MCF 10A (cell line): ENCODE results near the gene BTBD2. TPM values are rescaled to one million over a fixed set of nuclear protein-coding genes. Genes with fewer than 3 reads are reported as not detected.

Source experiments
- BruUV-seq: library from RNA; stranded (reverse); fragments of 400-500 nt; replicated peaks from 2 replicates; lab custom pipeline; 2021; lab: Mats Ljungman, UMichigan
- CTCF ChIA-PET: fragments of 300-600 bp; sonication (Branson Sonifier 250); formaldehyde crosslinking; extraction: SDS; loops from one replicate; lab custom pipeline; 2021; ENCODE audit warnings: antibody characterized with exemption, inconsistent platforms; lab: Yijun Ruan, JAX
- POLR2A ChIA-PET: fragments of 300-600, 350-650 bp; sonication (Branson Sonifier 250); formaldehyde crosslinking; extraction: SDS; loops from one replicate; lab custom pipeline; 2020; ENCODE audit warnings: antibody characterized with exemption, inconsistent platforms; lab: Yijun Ruan, JAX
- DNase-seq: peaks from one replicate; pipeline ENCODE4 v3.0.0-alpha.2; 2018; ENCODE audit not compliant: unreplicated experiment
- H3K27ac Mint-ChIP-seq: one replicate; pipeline ENCODE4 v1.8.0; 2022; ENCODE audit warnings: mild to moderate bottlenecking, low read depth, mixed read lengths; ENCODE audit not compliant: unreplicated experiment
- H3K27me3 Mint-ChIP-seq: one replicate; pipeline ENCODE4 v1.8.0; 2022; ENCODE audit warnings: mixed read lengths; ENCODE audit not compliant: insufficient read depth, unreplicated experiment
- H3K36me3 Mint-ChIP-seq: one replicate; pipeline ENCODE4 v1.8.0; 2022; ENCODE audit warnings: mild to moderate bottlenecking, moderate library complexity, mixed read lengths; ENCODE audit not compliant: insufficient read depth, unreplicated experiment
- H3K4me1 Mint-ChIP-seq: one replicate; pipeline ENCODE4 v1.8.0; 2022; ENCODE audit warnings: mixed read lengths; ENCODE audit not compliant: insufficient read depth, unreplicated experiment
- H3K4me3 Mint-ChIP-seq: one replicate; pipeline ENCODE4 v1.8.0; 2022; ENCODE audit warnings: mild to moderate bottlenecking, moderate library complexity, mixed read lengths; ENCODE audit not compliant: unreplicated experiment
- H3K9me3 Mint-ChIP-seq: one replicate; pipeline ENCODE4 v1.8.0; 2022; ENCODE audit warnings: mixed read lengths; ENCODE audit not compliant: unreplicated experiment
- CTCF ChIP-seq: fragments of 200-600 bp; IDR thresholded peaks from one replicate; pipeline ENCODE4 v1.8.0; 2022; ENCODE audit warnings: antibody characterized with exemption, mild to moderate bottlenecking; ENCODE audit not compliant: unreplicated experiment
- intact Hi-C: fragments of 100-400 bp; cut with micrococcal nuclease; formaldehyde crosslinking; loops from 2 replicates; pipeline ENCODE4 v1.14.1; 2022
- total RNA-seq: library from RNA; stranded (reverse); gene quantifications from 2 replicates; pipeline ENCODE4 v1.2.3, GENCODE V29; 2022

The BTBD2 gene
- total RNA-seq, 1 experiment from 2014 or later, result 53.1 TPM

DNA sequence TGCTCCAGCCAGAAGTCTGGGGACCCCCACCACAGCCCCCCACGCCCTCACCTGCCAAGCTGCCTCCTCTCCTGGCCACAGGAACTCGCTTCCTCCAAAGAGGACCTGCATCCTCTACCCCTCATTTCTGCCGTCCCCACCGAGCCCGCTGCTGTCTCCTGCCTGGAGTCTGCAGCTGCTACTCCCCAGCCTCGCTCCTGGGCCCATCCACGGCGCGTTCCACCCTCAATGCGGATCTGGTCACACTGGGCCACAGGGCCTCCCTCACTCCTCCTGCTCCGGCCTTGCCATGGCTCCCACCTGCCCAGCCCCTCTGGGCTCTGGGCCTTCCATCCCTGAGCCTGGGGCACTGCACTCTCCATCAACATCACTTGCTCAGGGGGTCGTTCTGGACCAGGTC is 4.3 kb downstream of the BTBD2 start:
- DNase-seq, result no peak
- BruUV-seq, result no TSS peak
- TF ChIP-seq CTCF, result no peak
- H3K9me3 Mint-ChIP-seq, result no peaks in the 10 kb centered on the region
- ChIA-PET CTCF (no interaction called here), POLR2A (interaction anchor here (0.7 kb wide), 1 partner anchor 69 kb away, joined by 4 read pairs; no protein-coding TSS in a partner anchor)
- H3K36me3 Mint-ChIP-seq, result peaks cover 15% of the 10 kb centered on the region
- intact Hi-C loops, result no loop called here
- peaks cover 16% of the 10 kb centered on the region for H3K4me1 Mint-ChIP-seq
- no peak overlapping the region for H3K27ac Mint-ChIP-seq
- H3K4me3 Mint-ChIP-seq, result no peak overlapping the region
- H3K27me3 Mint-ChIP-seq, result no peaks in the 10 kb centered on the region

DNA sequence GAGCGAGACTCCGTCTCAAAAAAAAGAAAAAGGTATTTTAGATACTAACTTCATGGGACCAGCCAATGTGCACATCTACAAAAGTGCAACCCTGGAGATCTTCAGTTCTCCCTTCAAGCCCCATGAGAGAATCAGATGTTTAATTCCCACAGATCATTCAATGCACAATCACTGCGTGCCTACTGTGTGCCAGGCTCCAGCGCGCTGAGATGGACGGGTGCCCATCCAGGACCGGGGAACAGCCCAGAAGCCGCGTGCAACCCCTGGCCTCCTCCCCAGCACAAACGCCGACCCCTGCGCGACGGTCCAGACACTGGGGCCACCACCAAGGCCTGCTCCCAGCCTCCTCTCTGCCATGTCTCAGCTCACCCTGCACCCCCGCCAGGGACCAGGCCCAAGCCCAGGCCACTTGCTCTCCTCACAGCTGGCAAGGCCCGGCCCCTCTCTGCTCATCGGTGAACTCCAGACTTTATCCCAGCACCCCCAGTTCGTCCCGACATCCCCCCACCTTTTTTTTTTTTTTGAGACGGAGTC is 5.3 kb downstream of the BTBD2 start:
- no peaks in the 10 kb centered on the region for H3K27me3 Mint-ChIP-seq
- DNase-seq, result no peak
- no peak overlapping the region for H3K27ac Mint-ChIP-seq
- no peak overlapping the region for H3K4me3 Mint-ChIP-seq
- intact Hi-C loops, result no loop called here
- TF ChIP-seq CTCF, result no peak
- H3K9me3 Mint-ChIP-seq, result no peaks in the 10 kb centered on the region
- no TSS peak for BruUV-seq
- ChIA-PET POLR2A (no interaction called here), CTCF (no interaction called here)
- peaks cover 16% of the 10 kb centered on the region for H3K4me1 Mint-ChIP-seq
- peaks cover 25% of the 10 kb centered on the region for H3K36me3 Mint-ChIP-seq

DNA sequence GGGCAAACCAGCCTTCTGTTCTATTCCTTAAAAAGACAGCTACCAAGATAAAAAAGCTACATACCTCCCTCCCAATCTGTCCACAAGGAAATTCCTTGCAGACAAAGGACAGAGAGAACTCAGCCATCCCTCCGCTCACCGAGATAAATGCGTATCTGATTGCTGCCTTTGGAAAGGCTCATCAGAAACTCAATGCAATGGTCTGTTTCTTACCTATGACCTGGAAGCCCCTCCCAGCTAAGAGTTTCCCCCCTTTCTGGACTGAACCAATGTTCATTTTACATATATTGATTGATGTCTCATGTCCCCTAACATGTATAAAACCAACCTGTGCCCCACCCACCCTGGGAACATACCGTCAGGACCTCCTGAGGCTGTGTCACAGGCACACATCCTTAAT is 11.6 kb downstream of the BTBD2 start:
- intact Hi-C loops, result no loop called here
- H3K4me3 Mint-ChIP-seq, result no peak overlapping the region
- no peaks in the 10 kb centered on the region for H3K27me3 Mint-ChIP-seq
- H3K36me3 Mint-ChIP-seq, result peaks cover 64% of the 10 kb centered on the region
- no peaks in the 10 kb centered on the region for H3K9me3 Mint-ChIP-seq
- no peak for DNase-seq
- H3K4me1 Mint-ChIP-seq, result no peaks in the 10 kb centered on the region
- POLR2A ChIA-PET, result no interaction called here
- CTCF ChIA-PET, result interaction anchor here (0.6 kb wide), 3 partner anchors 28 to 142 kb away, joined by 3 to 5 read pairs (median 4); no protein-coding TSS in a partner anchor
- BruUV-seq, result no TSS peak
- H3K27ac Mint-ChIP-seq, result no peak overlapping the region
- no peak for TF ChIP-seq CTCF

DNA sequence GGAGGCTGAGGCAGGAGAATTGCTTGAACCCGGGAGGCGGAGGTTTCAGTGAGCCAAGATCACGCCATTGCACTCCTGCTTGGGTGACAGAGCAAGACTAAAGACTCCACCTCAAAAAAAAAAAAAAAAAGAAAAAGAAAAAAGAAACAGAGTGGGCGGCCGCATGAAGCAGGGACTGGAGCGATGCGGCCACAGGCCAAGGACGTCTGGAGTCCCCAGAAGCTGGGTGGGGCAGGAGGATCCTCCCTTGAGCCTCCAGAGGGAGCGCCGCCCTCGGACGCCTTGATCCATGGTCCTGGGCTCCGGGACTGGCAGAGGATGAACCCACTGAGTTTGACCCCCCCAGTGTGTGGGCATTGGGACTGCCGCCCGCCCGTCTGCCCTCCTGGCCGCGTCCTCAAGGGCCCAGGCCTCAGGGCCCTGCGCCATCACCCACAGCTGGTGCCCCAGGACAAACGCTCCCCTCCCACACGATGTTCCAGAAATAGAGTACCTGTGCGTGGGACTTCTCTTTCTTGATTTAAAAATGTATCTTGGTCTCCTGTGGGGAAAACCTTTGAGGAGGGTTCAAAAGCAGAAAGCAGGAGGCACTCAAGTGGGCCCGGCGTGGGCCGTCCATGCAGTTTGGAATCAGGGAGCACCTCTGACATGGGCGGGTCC is 15.5 kb downstream of the BTBD2 start:
- no TSS peak for BruUV-seq
- ChIA-PET CTCF (interaction anchor here (0.7 kb wide), 1 partner anchor 70 kb away, joined by 4 read pairs; no protein-coding TSS in a partner anchor), POLR2A (interaction anchor here (0.6 kb wide), 1 partner anchor 174 kb away, joined by 3 read pairs; no protein-coding TSS in a partner anchor)
- no peaks in the 10 kb centered on the region for H3K9me3 Mint-ChIP-seq
- peaks cover 79% of the 10 kb centered on the region for H3K36me3 Mint-ChIP-seq
- no peak for TF ChIP-seq CTCF
- H3K27ac Mint-ChIP-seq, result no peak overlapping the region
- no peak overlapping the region for H3K4me3 Mint-ChIP-seq
- DNase-seq, result no peak
- intact Hi-C loops, result no loop called here
- H3K27me3 Mint-ChIP-seq, result no peaks in the 10 kb centered on the region
- peaks cover 6% of the 10 kb centered on the region for H3K4me1 Mint-ChIP-seq
